ENCODE data around the gene NXPH4.

- TF ChIP-seq CTCF (IDR thresholded peaks at IDR 0.05): no peak
- TF ChIP-seq POLR2A (IDR thresholded peaks at IDR 0.05): no peak
These were observed 21.0 kb downstream of the NXPH4 start for GRCh38 chr12:57237596-57237931.

All from esophagus squamous epithelium (tissue), 4 donors.